K562 (cell line): ENCODE measurements around the gene NETO1. TPM values are rescaled to one million over a fixed set of nuclear protein-coding genes. Genes with fewer than 3 reads are reported as not detected.

Experiments used
- ATAC-seq: fragments of 200-7000 bp; cut with Tn5 transposase; 3 replicates; pipeline ENCODE4 v1.9.1; 2020; ENCODE audit warnings: moderate library complexity
- BruUV-seq: library from RNA; stranded (reverse); fragments of 400-500 nt; replicated peaks from 2 replicates; lab custom pipeline; 2021; lab: Mats Ljungman, UMichigan
- CTCF ChIA-PET: fragments of 300-600 bp; formaldehyde crosslinking; extraction: SDS; loops from one replicate; lab custom pipeline; 2021; ENCODE audit warnings: low intra/inter-chr PET ratio; lab: Yijun Ruan, JAX
- POLR2A ChIA-PET: fragments of 300-600, 350-650 bp; sonication (Branson Sonifier 250); formaldehyde crosslinking; extraction: SDS; loops from one replicate; lab custom pipeline; 2021; ENCODE audit warnings: antibody characterized with exemption, inconsistent platforms; lab: Yijun Ruan, JAX
- DNase-seq, 4 experiments: peaks; one replicate each; pipeline versions ENCODE4 v3.0.0 to v3.0.0-alpha.2; 2011 to 2018; ENCODE audit warnings: low spot score in 3 of 4, mixed read lengths in 3 of 4; ENCODE audit errors: extremely low read depth in 1 of 4
- FAIRE-seq: peaks from 2 replicates; lab custom pipeline; 2011; peaks lifted over from hg19 to GRCh38; lab: Jason Lieb, UNC
- H2AFZ ChIP-seq: 2 replicates; pipeline ENCODE4 v1.6.0; 2011; ENCODE audit warnings: low read depth, low read length, control low read depth, inconsistent platforms
- H3K27ac ChIP-seq: fragments of 200-600 bp; 3 replicates; pipeline ENCODE4 v1.8.0; 2011; ENCODE audit warnings: low read depth, mild to moderate bottlenecking, control low read depth, inconsistent platforms, low read length, moderate library complexity, mixed read lengths; ENCODE audit errors: extremely low read depth
- H3K27me3 ChIP-seq, 2 experiments: fragments of 300-600 bp in 1 of 2; 2 replicates in 1 of 2; 3 replicates in 1 of 2; pipeline versions ENCODE4 v1.6.0 to v1.8.0; 2011; ENCODE audit warnings: inconsistent platforms in 2 of 2, low read length in 2 of 2, mild to moderate bottlenecking in 1 of 2, mixed read lengths in 1 of 2, moderate library complexity in 1 of 2; ENCODE audit not compliant: control insufficient read depth in 2 of 2, insufficient read depth in 2 of 2
- H3K36me3 ChIP-seq: fragments of 300-600 bp; 3 replicates; pipeline ENCODE4 v1.8.0; 2011; ENCODE audit warnings: mild to moderate bottlenecking, low read length, inconsistent platforms; ENCODE audit not compliant: control insufficient read depth, insufficient read depth
- H3K4me1 ChIP-seq, 2 experiments: fragments of 200-600 bp in 1 of 2; replicated peaks in 1 of 2; 2 replicates in 1 of 2; 3 replicates in 1 of 2; pipeline versions ENCODE4 v1.5.1 to v1.8.0; 2011; ENCODE audit warnings: inconsistent platforms in 2 of 2, low read length in 2 of 2, mild to moderate bottlenecking in 1 of 2, mixed read lengths in 1 of 2, moderate library complexity in 1 of 2; ENCODE audit not compliant: control insufficient read depth in 2 of 2, insufficient read depth in 2 of 2
- H3K4me2 ChIP-seq: 2 replicates; pipeline ENCODE4 v1.6.1; 2011; ENCODE audit warnings: low read length, control low read depth, inconsistent platforms, mixed read lengths; ENCODE audit not compliant: insufficient read depth
- H3K4me3 ChIP-seq: fragments of 200-600 bp; sonication (generic), shearing (Covaris generic); 2 replicates; pipeline ENCODE4 v1.5.1; 2016; ENCODE audit warnings: control low read depth, inconsistent platforms
- H3K79me2 ChIP-seq: fragments of 200-600 bp; 3 replicates; pipeline ENCODE4 v1.8.0; 2011; ENCODE audit warnings: low read length, inconsistent platforms; ENCODE audit not compliant: control insufficient read depth, insufficient read depth
- H3K9ac ChIP-seq, 2 experiments: 2 replicates each; pipeline versions ENCODE4 v1.6.0 to v1.6.1; 2011; ENCODE audit warnings: low read depth in 2 of 2, low read length in 2 of 2, control low read depth in 1 of 2, inconsistent platforms in 1 of 2, mild to moderate bottlenecking in 1 of 2, mixed read lengths in 1 of 2; ENCODE audit not compliant: insufficient read depth in 1 of 2
- H3K9me1 ChIP-seq: one replicate; pipeline ENCODE4 v1.6.0; 2011; ENCODE audit warnings: inconsistent platforms, mild to moderate bottlenecking, low read length, moderate library complexity; ENCODE audit not compliant: control insufficient read depth, insufficient read depth
- H3K9me3 ChIP-seq: replicated peaks from 2 replicates; pipeline ENCODE4 v1.5.1; 2011; ENCODE audit warnings: low read depth, low read length, inconsistent platforms; ENCODE audit not compliant: control insufficient read depth, insufficient read depth
- H4K20me1 ChIP-seq: replicated peaks from 2 replicates; pipeline ENCODE4 v1.6.1; 2011; ENCODE audit warnings: low read length, inconsistent platforms, mixed read lengths; ENCODE audit not compliant: control insufficient read depth, insufficient read depth
- EGR1 ChIP-seq: fragments of 450-650 bp; conservative IDR thresholded peaks from 2 replicates; pipeline ENCODE4 v1.6.1; 2017; ENCODE audit warnings: mild to moderate bottlenecking
- GTF2F1 ChIP-seq: IDR thresholded peaks from 2 replicates; pipeline ENCODE4 v1.6.1; 2011; ENCODE audit warnings: low read depth, low read length, improper control_type of control experiment
- HIVEP1 ChIP-seq: fragments of 250-450 bp; sonication (Bioruptor Pico); IDR thresholded peaks from 2 replicates; pipeline ENCODE4 v1.4.0; 2020; ENCODE audit warnings: mild to moderate bottlenecking
- HLTF ChIP-seq: fragments of 450-650 bp; IDR thresholded peaks from 2 replicates; pipeline ENCODE4 v1.6.1; 2016
- PHF20 ChIP-seq: fragments of 450-650 bp; IDR thresholded peaks from 2 replicates; pipeline ENCODE4 v1.6.1; 2018; ENCODE audit not compliant: partially characterized antibody
- RB1 ChIP-seq: fragments of 450-650 bp; IDR thresholded peaks from 2 replicates; pipeline ENCODE4 v1.6.1; 2017; ENCODE audit warnings: low read depth, mild to moderate bottlenecking
- RFX1 ChIP-seq: fragments of 450-650 bp; IDR thresholded peaks from 2 replicates; pipeline ENCODE4 v1.6.1; 2016; ENCODE audit warnings: mild to moderate bottlenecking, moderate library complexity
- SAP30 ChIP-seq: fragments of 200-600 bp; sonication (generic); IDR thresholded peaks from 2 replicates; pipeline ENCODE4 v1.6.1; 2012; ENCODE audit warnings: borderline replicate concordance, low read depth, mild to moderate bottlenecking, moderate library complexity, low read length, control low read depth, inconsistent platforms; ENCODE audit not compliant: insufficient read depth, poor library complexity, severe bottlenecking
- ZBTB33 ChIP-seq: sonication (generic); formaldehyde crosslinking; IDR thresholded peaks from 2 replicates; pipeline ENCODE4 v1.8.1; 2023; ENCODE audit warnings: mild to moderate bottlenecking, missing genetic modification reagents
- WGBS: fragments of 100-300 bp; shearing (Covaris generic); methylation state at CpG from one replicate; pipeline ENCODE4 v1.1.6; 2016; ENCODE audit warnings: low coverage, mixed read lengths; ENCODE audit not compliant: insufficient coverage; ENCODE audit errors: missing lambda C conversion rate; 5-methylcytosine and 5-hydroxymethylcytosine counted together
- in situ Hi-C: fragments of 300-500 bp; cut with MboI; formaldehyde crosslinking; loops from 4 replicates; pipeline ENCODE4 v1.15.0; 2018; ENCODE audit warnings: inconsistent platforms, mixed read lengths
- intact Hi-C: fragments of 100-400 bp; cut with micrococcal nuclease; formaldehyde crosslinking; loops from 2 replicates; pipeline ENCODE4 v1.14.2; 2022
- polyA plus RNA-seq, 8 experiments: library from polyadenylated mRNA; depleted of rRNA in 4 of 8; stranded (reverse) in 5 of 8; unstranded in 3 of 8; fragments of >200 nt; fragmentation: Nextera tagmentation in 2 of 8; fragmentation: Illumina TruSeq in 1 of 8; extraction: Ambion mirVana in 2 of 8; extraction: Trizol in 1 of 8; gene quantifications; 2 replicates each; pipeline versions ENCODE4 v1.2.1 to v1.2.3, GENCODE V29; 2011 to 2014; ENCODE audit warnings: inconsistent platforms in 1 of 8, missing spikeins in 1 of 8
- total RNA-seq, 7 experiments: library from RNA; depleted of rRNA in 6 of 7; stranded (reverse); fragments of >200 nt in 6 of 7; fragmentation: Illumina TruSeq in 2 of 7; extraction: Trizol in 2 of 7; gene quantifications; 2 replicates each; pipeline versions ENCODE4 v1.2.1 to v1.2.3, GENCODE V29; 2011 to 2021; ENCODE audit warnings: low replicate concordance in 1 of 7
- TF ChIP-seq, protein P1 (sequence below): fragments of 250-450 bp; sonication (Bioruptor Pico); IDR thresholded peaks from 2 replicates; pipeline ENCODE4 v1.9.0; 2021; ENCODE audit warnings: mild to moderate bottlenecking, inconsistent platforms

Gene NETO1
- total and polyA plus RNA-seq, 9 of the 15 experiments (the other 6 are each of a cell fraction or from before 2014, with no cell fraction given) = not detected

GRCh38 chr18:72899338-72899737, 31.6 kb upstream of the NETO1 start:
- no peak for DNase-seq
- H3K9me1 ChIP-seq = no peaks in the 10 kb centered on the region
- no peaks in the 10 kb centered on the region for H3K79me2 ChIP-seq
- no peak overlapping the region for H3K4me3 ChIP-seq
- TF ChIP-seq ZBTB33 (CRISPR knock-in tag) (no peak), HLTF (no peak), PHF20 (no peak), GTF2F1 (no peak), HIVEP1 (no peak), RB1 (no peak), RFX1 (no peak), SAP30 (no peak), EGR1 (no peak)
- TF ChIP-seq, protein P1, sequence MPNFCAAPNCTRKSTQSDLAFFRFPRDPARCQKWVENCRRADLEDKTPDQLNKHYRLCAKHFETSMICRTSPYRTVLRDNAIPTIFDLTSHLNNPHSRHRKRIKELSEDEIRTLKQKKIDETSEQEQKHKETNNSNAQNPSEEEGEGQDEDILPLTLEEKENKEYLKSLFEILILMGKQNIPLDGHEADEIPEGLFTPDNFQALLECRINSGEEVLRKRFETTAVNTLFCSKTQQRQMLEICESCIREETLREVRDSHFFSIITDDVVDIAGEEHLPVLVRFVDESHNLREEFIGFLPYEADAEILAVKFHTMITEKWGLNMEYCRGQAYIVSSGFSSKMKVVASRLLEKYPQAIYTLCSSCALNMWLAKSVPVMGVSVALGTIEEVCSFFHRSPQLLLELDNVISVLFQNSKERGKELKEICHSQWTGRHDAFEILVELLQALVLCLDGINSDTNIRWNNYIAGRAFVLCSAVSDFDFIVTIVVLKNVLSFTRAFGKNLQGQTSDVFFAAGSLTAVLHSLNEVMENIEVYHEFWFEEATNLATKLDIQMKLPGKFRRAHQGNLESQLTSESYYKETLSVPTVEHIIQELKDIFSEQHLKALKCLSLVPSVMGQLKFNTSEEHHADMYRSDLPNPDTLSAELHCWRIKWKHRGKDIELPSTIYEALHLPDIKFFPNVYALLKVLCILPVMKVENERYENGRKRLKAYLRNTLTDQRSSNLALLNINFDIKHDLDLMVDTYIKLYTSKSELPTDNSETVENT = no peak
- 0% methylated on average over 4 of the region's 4 CpGs for WGBS
- ATAC-seq = no peak
- no peak overlapping the region for H3K9ac ChIP-seq
- H3K36me3 ChIP-seq = no peaks in the 10 kb centered on the region
- H3K27ac ChIP-seq = no peak overlapping the region
- H3K27me3 ChIP-seq = no peaks in the 10 kb centered on the region
- no peaks in the 10 kb centered on the region for H3K9me3 ChIP-seq
- no peaks in the 10 kb centered on the region for H4K20me1 ChIP-seq
- H2AFZ ChIP-seq = no peak overlapping the region
- H3K4me2 ChIP-seq = no peak overlapping the region
- in situ Hi-C loops (no loop called here), intact Hi-C loops (no loop called here)
- BruUV-seq = no TSS peak
- ChIA-PET CTCF (no interaction called here), POLR2A (no interaction called here)
- H3K4me1 ChIP-seq = no peaks in the 10 kb centered on the region
- no peak for FAIRE-seq
